Breast epithelium (tissue), 3 donors: Measurements from ENCODE around the gene CSF3.

ENCODE experiments used
- CTCF ChIP-seq, 3 donors: fragments of 450-650 bp; IDR thresholded peaks; one replicate each; pipeline ENCODE4 v1.5.1; 2016 to 2017; ENCODE audit warnings: antibody characterized with exemption in 3 of 3, mild to moderate bottlenecking in 3 of 3, moderate library complexity in 3 of 3
- POLR2A ChIP-seq: fragments of 450-650 bp; IDR thresholded peaks from one replicate; pipeline ENCODE4 v1.6.1; 2016; ENCODE audit warnings: antibody characterized with exemption, mild to moderate bottlenecking, moderate library complexity

DNA sequence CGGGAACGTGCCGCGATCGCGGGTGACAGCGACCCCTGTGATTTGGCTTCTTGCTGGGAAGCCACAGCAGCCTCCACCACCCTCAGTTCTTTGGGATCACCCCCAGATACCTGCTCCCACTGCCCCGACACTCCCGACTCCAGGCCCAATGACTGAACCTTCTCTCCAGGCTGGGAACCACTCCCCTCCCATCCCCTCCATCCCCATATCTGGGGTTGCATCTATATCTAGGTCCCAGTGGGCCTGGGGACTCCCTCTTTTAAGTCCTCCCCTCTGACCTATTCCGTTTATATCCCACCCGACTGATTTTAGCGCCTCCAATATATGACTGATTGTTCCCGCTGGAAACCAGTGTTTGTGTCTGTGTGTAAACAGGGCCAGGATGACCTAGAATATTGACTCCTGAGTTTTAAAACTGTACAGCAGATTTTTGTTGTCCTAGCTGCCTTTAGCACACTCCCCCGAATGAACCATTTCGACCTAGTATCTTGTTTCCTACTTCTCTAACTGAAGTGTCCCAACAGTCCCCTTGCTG, 34.0 kb upstream of the CSF3 start:
- no peak for TF ChIP-seq POLR2A
- no peak for TF ChIP-seq CTCF (IDR thresholded peaks at IDR 0.05)
